Astrocyte (in vitro differentiated cells and primary cell): ENCODE data around the gene ALDH3A2. TPM values are rescaled to one million over a fixed set of nuclear protein-coding genes. Genes with fewer than 3 reads are reported as not detected.

ENCODE experiments used
- DNase-seq: peaks from one replicate; pipeline ENCODE4 v3.0.0-alpha.2; 2010; ENCODE audit warnings: low read depth
- FAIRE-seq: peaks from 2 replicates; lab custom pipeline; 2011; peaks lifted over from hg19 to GRCh38; lab: Jason Lieb, UNC
- H2AFZ ChIP-seq: 2 replicates; pipeline ENCODE4 v1.6.0; 2012; ENCODE audit warnings: low read depth, low read length, inconsistent platforms
- H3K27ac ChIP-seq: 2 replicates; pipeline ENCODE4 v1.5.1; 2011; ENCODE audit warnings: low read depth, low read length, inconsistent platforms
- H3K27me3 ChIP-seq: 2 replicates; pipeline ENCODE4 v1.6.0; 2011; ENCODE audit warnings: low read length, inconsistent platforms; ENCODE audit not compliant: insufficient read depth
- H3K36me3 ChIP-seq: 2 replicates; pipeline ENCODE4 v1.5.1; 2011; ENCODE audit warnings: low read length, inconsistent platforms; ENCODE audit not compliant: insufficient read depth
- H3K4me1 ChIP-seq: 2 replicates; pipeline ENCODE4 v1.5.1; 2011; ENCODE audit warnings: low read length, inconsistent platforms; ENCODE audit not compliant: insufficient read depth
- H3K4me2 ChIP-seq: 2 replicates; pipeline ENCODE4 v1.6.0; 2012; ENCODE audit warnings: low read length, inconsistent platforms
- H3K4me3 ChIP-seq: 2 replicates; pipeline ENCODE4 v1.5.1; 2011; ENCODE audit warnings: low read depth, mild to moderate bottlenecking, low read length, inconsistent platforms; ENCODE audit not compliant: insufficient read depth
- H3K79me2 ChIP-seq: 2 replicates; pipeline ENCODE4 v1.6.0; 2012; ENCODE audit warnings: mild to moderate bottlenecking, low read length, inconsistent platforms; ENCODE audit not compliant: insufficient read depth
- H3K9ac ChIP-seq: 2 replicates; pipeline ENCODE4 v1.6.0; 2012; ENCODE audit warnings: mild to moderate bottlenecking, low read length, inconsistent platforms
- H3K9me3 ChIP-seq: 2 replicates; pipeline ENCODE4 v1.5.1; 2012; ENCODE audit warnings: low read depth, mild to moderate bottlenecking, low read length, inconsistent platforms; ENCODE audit not compliant: insufficient read depth
- H4K20me1 ChIP-seq: 2 replicates; pipeline ENCODE4 v1.6.0; 2012; ENCODE audit warnings: low read length, inconsistent platforms; ENCODE audit not compliant: insufficient read depth
- H3K27ac Mint-ChIP-seq: one replicate; pipeline ENCODE4 v1.8.0; 2021; ENCODE audit warnings: mild to moderate bottlenecking, mixed read lengths; ENCODE audit not compliant: unreplicated experiment
- H3K27me3 Mint-ChIP-seq: one replicate; pipeline ENCODE4 v1.8.0; 2021; ENCODE audit warnings: low read depth, mixed read lengths; ENCODE audit not compliant: unreplicated experiment
- H3K36me3 Mint-ChIP-seq: one replicate; pipeline ENCODE4 v1.8.0; 2021; ENCODE audit warnings: low read depth, mixed read lengths; ENCODE audit not compliant: unreplicated experiment
- H3K4me1 Mint-ChIP-seq: one replicate; pipeline ENCODE4 v1.8.0; 2021; ENCODE audit warnings: low read depth, mixed read lengths; ENCODE audit not compliant: unreplicated experiment
- H3K4me3 Mint-ChIP-seq: one replicate; pipeline ENCODE4 v1.8.0; 2021; ENCODE audit warnings: mild to moderate bottlenecking, moderate library complexity, mixed read lengths; ENCODE audit not compliant: unreplicated experiment
- H3K9me3 Mint-ChIP-seq: one replicate; pipeline ENCODE4 v1.8.0; 2021; ENCODE audit warnings: mild to moderate bottlenecking, mixed read lengths; ENCODE audit not compliant: unreplicated experiment
- CTCF ChIP-seq: IDR thresholded peaks from 2 replicates; pipeline ENCODE4 v1.5.1; 2011; ENCODE audit warnings: low read depth, mild to moderate bottlenecking, inconsistent platforms, low read length, moderate library complexity; ENCODE audit not compliant: insufficient read depth
- EZH2 ChIP-seq: IDR thresholded peaks from 2 replicates; pipeline ENCODE4 v1.6.1; 2012; ENCODE audit warnings: mild to moderate bottlenecking, low read length, inconsistent platforms; ENCODE audit not compliant: insufficient read depth
- total RNA-seq: library from RNA; stranded (reverse); gene quantifications from 2 replicates; pipeline ENCODE4 v1.2.1, GENCODE V29; 2021

The ALDH3A2 gene
- total RNA-seq, 1 donor from 2014 or later: 13.8 TPM

DNA sequence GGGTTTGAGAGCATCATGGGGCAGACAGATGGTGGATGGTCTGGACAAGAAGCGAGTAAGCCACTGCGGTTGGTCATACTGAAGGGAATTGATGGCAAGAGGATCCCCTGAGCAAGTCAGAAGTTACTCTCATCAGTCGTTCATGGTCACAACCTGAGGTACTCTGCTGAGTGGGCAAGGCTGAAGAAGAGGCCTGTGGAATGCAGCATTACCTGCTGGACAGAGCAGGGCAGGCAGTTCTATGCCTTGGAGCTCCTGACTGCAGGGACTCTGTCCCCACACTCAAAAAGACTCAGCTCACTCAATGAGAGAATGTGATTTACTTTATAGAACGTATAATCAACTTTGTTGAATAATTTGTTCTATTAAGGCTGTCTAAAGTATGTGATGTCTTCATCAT is 28.3 kb downstream of the ALDH3A2 start:
- FAIRE-seq: no peak
- Histone ChIP-seq H4K20me1 (peaks cover 4% of the 10 kb centered on the region), H2AFZ (no peak overlapping the region), H3K9me3 (no peaks in the 10 kb centered on the region), H3K36me3 (no peaks in the 10 kb centered on the region), H3K4me3 (no peak overlapping the region), H3K79me2 (no peaks in the 10 kb centered on the region), H3K4me2 (no peak overlapping the region), H3K27ac (no peak overlapping the region), H3K4me1 (no peaks in the 10 kb centered on the region), H3K9ac (no peak overlapping the region), H3K27me3 (no peaks in the 10 kb centered on the region)
- Mint-ChIP-seq H3K27me3 (no peaks in the 10 kb centered on the region), H3K9me3 (peaks cover 1% of the 10 kb centered on the region), H3K27ac (no peak overlapping the region), H3K4me1 (no peaks in the 10 kb centered on the region), H3K4me3 (no peak overlapping the region), H3K36me3 (peaks cover 10% of the 10 kb centered on the region)
- TF ChIP-seq CTCF (no peak), EZH2 (no peak)
- DNase-seq: no peak

GRCh38 chr17:19677736-19678379 is 29.3 kb downstream of the ALDH3A2 start:
- Histone ChIP-seq H3K27ac (no peak overlapping the region), H2AFZ (no peak overlapping the region), H4K20me1 (no peaks in the 10 kb centered on the region), H3K4me3 (no peak overlapping the region), H3K9ac (no peak overlapping the region), H3K36me3 (no peaks in the 10 kb centered on the region), H3K27me3 (no peaks in the 10 kb centered on the region), H3K79me2 (no peaks in the 10 kb centered on the region), H3K9me3 (no peaks in the 10 kb centered on the region), H3K4me1 (no peaks in the 10 kb centered on the region), H3K4me2 (no peak overlapping the region)
- Mint-ChIP-seq H3K36me3 (peaks cover 8% of the 10 kb centered on the region), H3K27me3 (no peaks in the 10 kb centered on the region), H3K9me3 (peaks cover 1% of the 10 kb centered on the region), H3K4me3 (no peak overlapping the region), H3K4me1 (no peaks in the 10 kb centered on the region), H3K27ac (no peak overlapping the region)
- no peak for TF ChIP-seq EZH2
- no peak for TF ChIP-seq CTCF
- FAIRE-seq (no peak), DNase-seq (no peak)
